ENCODE measurements around the gene LGALS9. TPM values are rescaled to one million over a fixed set of nuclear protein-coding genes. Genes with fewer than 3 reads are reported as not detected.

The LGALS9 gene
- polyA plus RNA-seq, 1 donor (not counting 4 experiments of a cell fraction or from before 2014, with no cell fraction given): 0.94 TPM

DNA sequence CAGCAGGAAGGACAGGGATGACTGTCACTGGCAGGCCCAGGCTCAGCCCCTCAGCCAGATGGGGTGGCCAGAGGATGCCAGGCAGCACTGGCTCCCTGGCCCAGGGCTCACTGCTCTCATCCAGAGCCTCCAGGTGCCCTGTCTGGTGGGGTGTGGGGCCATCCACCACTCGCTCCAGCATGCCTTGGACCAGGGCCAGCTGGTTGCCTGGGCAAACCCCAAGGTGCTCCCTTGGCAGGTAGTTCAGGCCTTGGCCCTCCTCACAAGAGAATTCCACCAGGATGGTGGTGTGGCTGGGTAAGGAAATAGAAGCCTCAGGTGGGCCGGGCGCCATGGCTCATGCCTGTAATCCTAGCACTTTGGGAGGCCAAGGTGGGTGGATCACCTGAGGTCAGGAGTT is 29.4 kb downstream of the LGALS9 start:
- FAIRE-seq (no peak), DNase-seq (ENCODE audit: low read depth, low spot score) (no peak)
- H2AFZ ChIP-seq (ENCODE audit: control insufficient read depth, low read length): no peak overlapping the region
- no peaks in the 10 kb centered on the region for H3K27me3 ChIP-seq (ENCODE audit: control insufficient read depth, extremely low read depth, insufficient read depth, low read length)
- no peaks in the 10 kb centered on the region for H4K20me1 ChIP-seq (ENCODE audit: control insufficient read depth, extremely low read depth, insufficient read depth, low read length)
- H3K79me2 ChIP-seq (ENCODE audit: control insufficient read depth, insufficient read depth, low read length): no peaks in the 10 kb centered on the region
- TF ChIP-seq, protein P1, sequence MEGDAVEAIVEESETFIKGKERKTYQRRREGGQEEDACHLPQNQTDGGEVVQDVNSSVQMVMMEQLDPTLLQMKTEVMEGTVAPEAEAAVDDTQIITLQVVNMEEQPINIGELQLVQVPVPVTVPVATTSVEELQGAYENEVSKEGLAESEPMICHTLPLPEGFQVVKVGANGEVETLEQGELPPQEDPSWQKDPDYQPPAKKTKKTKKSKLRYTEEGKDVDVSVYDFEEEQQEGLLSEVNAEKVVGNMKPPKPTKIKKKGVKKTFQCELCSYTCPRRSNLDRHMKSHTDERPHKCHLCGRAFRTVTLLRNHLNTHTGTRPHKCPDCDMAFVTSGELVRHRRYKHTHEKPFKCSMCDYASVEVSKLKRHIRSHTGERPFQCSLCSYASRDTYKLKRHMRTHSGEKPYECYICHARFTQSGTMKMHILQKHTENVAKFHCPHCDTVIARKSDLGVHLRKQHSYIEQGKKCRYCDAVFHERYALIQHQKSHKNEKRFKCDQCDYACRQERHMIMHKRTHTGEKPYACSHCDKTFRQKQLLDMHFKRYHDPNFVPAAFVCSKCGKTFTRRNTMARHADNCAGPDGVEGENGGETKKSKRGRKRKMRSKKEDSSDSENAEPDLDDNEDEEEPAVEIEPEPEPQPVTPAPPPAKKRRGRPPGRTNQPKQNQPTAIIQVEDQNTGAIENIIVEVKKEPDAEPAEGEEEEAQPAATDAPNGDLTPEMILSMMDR (optimal IDR thresholded peaks at IDR 0.05 in 1 of 3, IDR thresholded peaks at IDR 0.05 in 1 of 3, conservative IDR thresholded peaks at IDR 0.05 in 1 of 3; ENCODE audit: extremely low read depth in 1 of 3, insufficient read depth in 2 of 3, low read length in 3 of 3): no peak
- no peak for TF ChIP-seq EZH2 (IDR thresholded peaks at IDR 0.05; ENCODE audit: low read length)
- no peak overlapping the region for H3K27ac ChIP-seq (ENCODE audit: control insufficient read depth, insufficient read depth, low read length)
- dilution Hi-C loops (cut with MboI; ENCODE audit: extremely low pct_ligation_motif_present, low sequenced_read_pairs): no loop called here
- H3K9me3 ChIP-seq (ENCODE audit: control insufficient read depth, low read depth, low read length): no peaks in the 10 kb centered on the region
- H3K4me3 ChIP-seq (ENCODE audit: control insufficient read depth in 2 of 3, extremely low read depth in 1 of 3, insufficient read depth in 2 of 3, low read depth in 1 of 3, low read length in 3 of 3): no peak overlapping the region
- H3K9ac ChIP-seq (ENCODE audit: control insufficient read depth, extremely low read depth, insufficient read depth, low read length): no peak overlapping the region
- no peaks in the 10 kb centered on the region for H3K4me1 ChIP-seq (ENCODE audit: control insufficient read depth, extremely low read depth, insufficient read depth, low read length)
- H3K36me3 ChIP-seq (ENCODE audit: control insufficient read depth in 2 of 2, extremely low read depth in 1 of 2, insufficient read depth in 2 of 2, low read length in 2 of 2): no peaks in the 10 kb centered on the region
- no peaks in the 10 kb centered on the region for H3K9me1 ChIP-seq (ENCODE audit: control insufficient read depth, extremely low read depth, insufficient read depth, low read length)
- H3K4me2 ChIP-seq (ENCODE audit: control insufficient read depth, extremely low read depth, insufficient read depth, low read depth, low read length): no peak overlapping the region

DNA sequence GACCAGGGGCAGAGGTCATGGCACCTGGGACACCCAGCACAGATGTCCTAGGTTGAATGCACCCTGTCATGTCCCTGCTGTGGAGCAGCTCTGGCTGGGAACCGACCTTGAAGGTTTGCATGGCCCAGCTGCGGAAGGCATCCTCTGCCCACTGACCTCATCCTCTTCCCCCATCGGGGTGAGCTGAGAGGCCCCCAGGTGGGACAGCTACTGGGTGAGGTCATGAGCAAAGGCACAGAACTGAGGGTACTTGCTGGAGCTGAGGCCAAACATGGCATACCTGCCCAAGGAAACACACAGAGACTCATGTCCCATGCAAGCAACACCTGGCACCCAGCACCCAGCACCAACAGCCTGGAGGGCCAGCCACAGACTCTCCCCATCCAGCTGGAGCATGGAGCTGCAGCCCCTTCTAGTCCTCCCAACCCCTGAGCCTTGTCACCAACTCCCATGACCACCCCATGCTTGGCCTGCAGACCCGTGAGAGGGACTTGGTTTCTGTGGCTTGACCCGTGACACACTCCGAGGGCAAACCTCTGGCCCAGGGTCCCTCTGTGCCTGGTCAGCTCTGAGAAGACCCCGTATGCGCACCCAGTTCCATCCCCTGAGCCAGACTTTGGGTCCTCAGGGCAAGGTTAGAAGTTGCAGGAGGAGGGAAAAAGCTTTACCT is 33.1 kb downstream of the LGALS9 start:
- H3K79me2 ChIP-seq (ENCODE audit: control insufficient read depth, insufficient read depth, low read length): no peaks in the 10 kb centered on the region
- TF ChIP-seq EZH2 (IDR thresholded peaks at IDR 0.05; ENCODE audit: low read length): no peak
- TF ChIP-seq, protein P1 (optimal IDR thresholded peaks at IDR 0.05 in 1 of 3, IDR thresholded peaks at IDR 0.05 in 1 of 3, conservative IDR thresholded peaks at IDR 0.05 in 1 of 3; ENCODE audit: extremely low read depth in 1 of 3, insufficient read depth in 2 of 3, low read length in 3 of 3): no peak
- H3K27me3 ChIP-seq (ENCODE audit: control insufficient read depth, extremely low read depth, insufficient read depth, low read length): no peaks in the 10 kb centered on the region
- no peak overlapping the region for H3K4me3 ChIP-seq (ENCODE audit: control insufficient read depth in 2 of 3, extremely low read depth in 1 of 3, insufficient read depth in 2 of 3, low read depth in 1 of 3, low read length in 3 of 3)
- no peaks in the 10 kb centered on the region for H3K36me3 ChIP-seq (ENCODE audit: control insufficient read depth in 2 of 2, extremely low read depth in 1 of 2, insufficient read depth in 2 of 2, low read length in 2 of 2)
- H3K27ac ChIP-seq (ENCODE audit: control insufficient read depth, insufficient read depth, low read length): no peak overlapping the region
- no peak overlapping the region for H3K4me2 ChIP-seq (ENCODE audit: control insufficient read depth, extremely low read depth, insufficient read depth, low read depth, low read length)
- H2AFZ ChIP-seq (ENCODE audit: control insufficient read depth, low read length): no peak overlapping the region
- no peak overlapping the region for H3K9ac ChIP-seq (ENCODE audit: control insufficient read depth, extremely low read depth, insufficient read depth, low read length)
- H4K20me1 ChIP-seq (ENCODE audit: control insufficient read depth, extremely low read depth, insufficient read depth, low read length): no peaks in the 10 kb centered on the region
- no peaks in the 10 kb centered on the region for H3K4me1 ChIP-seq (ENCODE audit: control insufficient read depth, extremely low read depth, insufficient read depth, low read length)
- FAIRE-seq: no peak
- H3K9me1 ChIP-seq (ENCODE audit: control insufficient read depth, extremely low read depth, insufficient read depth, low read length): no peaks in the 10 kb centered on the region
- H3K9me3 ChIP-seq (ENCODE audit: control insufficient read depth, low read depth, low read length): no peaks in the 10 kb centered on the region
- DNase-seq (ENCODE audit: low read depth, low spot score): no peak
- dilution Hi-C loops (cut with MboI; ENCODE audit: extremely low pct_ligation_motif_present, low sequenced_read_pairs): no loop called here

Measured in keratinocyte (primary cell).